HepG2 (cell line): ENCODE measurements around the gene FOXG1. TPM values are rescaled to one million over a fixed set of nuclear protein-coding genes. Genes with fewer than 3 reads are reported as not detected.

Experiments
- ATAC-seq: fragments of 200-7000 bp; cut with Tn5 transposase; 3 replicates; pipeline ENCODE4 v1.9.1; 2020; ENCODE audit warnings: mild to moderate bottlenecking, moderate library complexity
- BruUV-seq: library from RNA; stranded (reverse); fragments of 400-500 nt; replicated peaks from 2 replicates; lab custom pipeline; 2021; lab: Mats Ljungman, UMichigan
- CTCF ChIA-PET: fragments of 300-600 bp; formaldehyde crosslinking; extraction: SDS; loops from one replicate; lab custom pipeline; 2021; ENCODE audit warnings: low total read pairs, inconsistent platforms, low intra/inter-chr PET ratio; lab: Yijun Ruan, JAX
- POLR2A ChIA-PET: fragments of 350-600 bp; sonication (Branson Sonifier 250); formaldehyde crosslinking; loops from one replicate; lab custom pipeline; 2020; ENCODE audit warnings: antibody characterized with exemption, inconsistent platforms; lab: Yijun Ruan, JAX
- DNase-seq: peaks from one replicate; pipeline ENCODE4 v3.0.0-alpha.2; 2015; ENCODE audit warnings: low spot score
- FAIRE-seq: peaks from 3 replicates; lab custom pipeline; 2011; peaks lifted over from hg19 to GRCh38; lab: Jason Lieb, UNC
- H2AFZ ChIP-seq: one replicate; pipeline ENCODE4 v1.6.1; 2011; ENCODE audit warnings: low read length, inconsistent platforms
- H3K27ac ChIP-seq: fragments of 300-600 bp; 3 replicates; pipeline ENCODE4 v1.8.0; 2011; ENCODE audit warnings: mixed run types, mild to moderate bottlenecking, mixed read lengths, low read length, inconsistent platforms; ENCODE audit not compliant: insufficient read depth; ENCODE audit errors: extremely low read length
- H3K27me3 ChIP-seq, 2 experiments: fragments of 200-600 bp in 1 of 2; 2 replicates in 1 of 2; 3 replicates in 1 of 2; pipeline versions ENCODE4 v1.6.0 to v1.8.0; 2011; ENCODE audit warnings: low read length in 2 of 2, mild to moderate bottlenecking in 2 of 2, moderate library complexity in 2 of 2, inconsistent platforms in 1 of 2; ENCODE audit not compliant: insufficient read depth in 2 of 2, control insufficient read depth in 1 of 2
- H3K36me3 ChIP-seq, 2 experiments: fragments of 200-600 bp in 1 of 2; replicated peaks in 1 of 2; 2 replicates in 1 of 2; 3 replicates in 1 of 2; pipeline versions ENCODE4 v1.5.1 to v1.8.0; 2011; ENCODE audit warnings: low read length in 2 of 2, inconsistent platforms in 1 of 2; ENCODE audit not compliant: insufficient read depth in 2 of 2, control insufficient read depth in 1 of 2
- H3K4me1 ChIP-seq: 2 replicates; pipeline ENCODE4 v1.5.1; 2012; ENCODE audit warnings: low read length, inconsistent platforms; ENCODE audit not compliant: insufficient read depth
- H3K4me2 ChIP-seq: 2 replicates; pipeline ENCODE4 v1.6.0; 2011; ENCODE audit warnings: low read depth, low read length, inconsistent platforms
- H3K4me3 ChIP-seq, 3 experiments: fragments of 200-600 bp in 1 of 3; sonication (generic), shearing (Covaris generic) in 1 of 3; replicated peaks in 1 of 3; 2 replicates each; pipeline ENCODE4 v1.5.1; 2011 to 2016; ENCODE audit warnings: low read length in 3 of 3, inconsistent platforms in 2 of 3, low read depth in 2 of 3, mild to moderate bottlenecking in 2 of 3, control low read depth in 1 of 3, mixed read lengths in 1 of 3; ENCODE audit not compliant: insufficient read depth in 1 of 3
- H3K79me2 ChIP-seq: one replicate; pipeline ENCODE4 v1.6.1; 2011; ENCODE audit warnings: low read length, inconsistent platforms; ENCODE audit not compliant: insufficient read depth
- H3K9ac ChIP-seq: 2 replicates; pipeline ENCODE4 v1.6.0; 2011; ENCODE audit warnings: mild to moderate bottlenecking, low read depth, low read length, inconsistent platforms; ENCODE audit not compliant: insufficient read depth
- H3K9me3 ChIP-seq: 2 replicates; pipeline ENCODE4 v1.5.1; 2012; ENCODE audit warnings: mild to moderate bottlenecking, low read length
- H4K20me1 ChIP-seq: 2 replicates; pipeline ENCODE4 v1.6.0; 2011; ENCODE audit warnings: inconsistent platforms, mild to moderate bottlenecking, low read length, moderate library complexity; ENCODE audit not compliant: insufficient read depth
- GTF3A ChIP-seq: sonication (generic); formaldehyde crosslinking; conservative IDR thresholded peaks from 2 replicates; pipeline ENCODE4 v1.4.0; 2020; ENCODE audit warnings: mild to moderate bottlenecking, missing genetic modification reagents
- IRF9 ChIP-seq: sonication (generic); formaldehyde crosslinking; IDR thresholded peaks from 2 replicates; pipeline ENCODE4 v1.8.0; 2022; ENCODE audit warnings: missing genetic modification reagents, mild to moderate bottlenecking, borderline replicate concordance
- KLF15 ChIP-seq: sonication (generic); formaldehyde crosslinking; IDR thresholded peaks from 2 replicates; pipeline ENCODE4 v1.8.1; 2023; ENCODE audit warnings: borderline replicate concordance, mild to moderate bottlenecking, inconsistent platforms, missing genetic modification reagents, mixed read lengths
- ZBTB20 ChIP-seq: sonication (generic); formaldehyde crosslinking; IDR thresholded peaks from 2 replicates; pipeline ENCODE4 v1.8.1; 2023; ENCODE audit warnings: missing genetic modification reagents, low read depth, mild to moderate bottlenecking, borderline replicate concordance
- ZSCAN12 ChIP-seq: sonication (generic); formaldehyde crosslinking; IDR thresholded peaks from 2 replicates; pipeline ENCODE4 v1.9.0; 2021; ENCODE audit warnings: mild to moderate bottlenecking, missing genetic modification reagents
- WGBS: methylation state at CpG from one replicate; pipeline ENCODE4 v1.1.6; 2017; ENCODE audit warnings: low lambda C conversion rate; 5-methylcytosine and 5-hydroxymethylcytosine counted together
- in situ Hi-C: cut with HindIII; loops from 2 replicates; pipeline ENCODE4 v1.10.0; 2017; ENCODE audit warnings: low pct_unique_long_range_greater_than_20kb; ENCODE audit not compliant: extremely low pct_ligation_motif_present
- intact Hi-C: fragments of 100-400 bp; cut with micrococcal nuclease; formaldehyde crosslinking; loops from one replicate; pipeline ENCODE4 v1.10.0; 2022; ENCODE audit not compliant: unreplicated experiment
- polyA plus RNA-seq, 8 experiments: library from polyadenylated mRNA; depleted of rRNA in 3 of 8; stranded (reverse) in 7 of 8; unstranded in 1 of 8; fragments of >200 nt; fragmentation: Illumina TruSeq in 4 of 8; extraction: Trizol in 4 of 8; gene quantifications; 2 replicates each; pipeline versions ENCODE4 v1.2.1 to v1.2.3, GENCODE V29; 2011 to 2016; ENCODE audit warnings: low read depth in 4 of 8, missing spikeins in 1 of 8, mixed read lengths in 1 of 8; ENCODE audit not compliant: insufficient read depth in 1 of 8
- total RNA-seq, 5 experiments: library from RNA; depleted of rRNA; stranded (reverse); fragments of >200 nt; fragmentation: Illumina TruSeq; extraction: Trizol; gene quantifications; 2 replicates each; pipeline ENCODE4 v1.2.3, GENCODE V29; 2016; ENCODE audit warnings: low read depth in 1 of 5
- TF ChIP-seq, protein P1 (sequence below): sonication (generic); formaldehyde crosslinking; IDR thresholded peaks from 2 replicates; pipeline ENCODE4 v1.4.0; 2020; ENCODE audit warnings: mild to moderate bottlenecking, missing genetic modification reagents
- TF ChIP-seq, protein P2 (sequence below): sonication (generic); formaldehyde crosslinking; IDR thresholded peaks from 2 replicates; pipeline ENCODE4 v1.5.0; 2020; ENCODE audit warnings: missing genetic modification reagents, mild to moderate bottlenecking, borderline replicate concordance
- TF ChIP-seq, protein P3 (sequence below): IDR thresholded peaks from 2 replicates; pipeline ENCODE4 v1.6.1; 2016; ENCODE audit warnings: low read depth

The FOXG1 gene
- total and polyA plus RNA-seq, 2 of the 13 experiments (the other 11 are each of a cell fraction or from before 2014, with no cell fraction given): not detected

DNA sequence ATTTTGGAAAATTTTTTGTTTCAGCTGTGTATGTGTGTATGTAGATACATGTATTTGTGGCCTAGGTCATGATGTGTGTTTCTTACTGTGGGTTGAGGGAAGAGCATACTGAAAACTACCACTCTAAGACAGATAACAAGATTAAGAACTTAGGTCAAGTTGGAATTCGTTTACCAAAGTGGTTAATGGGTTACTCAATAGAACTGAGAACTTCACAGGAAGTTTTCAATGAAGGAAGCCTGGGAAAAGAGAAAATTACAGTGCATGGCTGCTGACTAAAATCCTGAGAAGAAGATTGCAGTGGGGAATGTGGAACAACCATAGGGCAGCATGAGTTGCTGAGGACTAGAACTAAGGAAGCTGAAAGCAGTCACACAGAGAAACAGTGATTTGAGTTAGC lies 21.4 kb upstream of the FOXG1 start:
- Histone ChIP-seq H3K79me2 (no peaks in the 10 kb centered on the region), H3K36me3 (no peaks in the 10 kb centered on the region), H3K27ac (no peak overlapping the region), H3K4me2 (no peak overlapping the region), H3K27me3 (no peaks in the 10 kb centered on the region; a peak in 1 of 5 replicates), H4K20me1 (no peaks in the 10 kb centered on the region), H2AFZ (no peak overlapping the region), H3K4me1 (no peaks in the 10 kb centered on the region), H3K9me3 (no peaks in the 10 kb centered on the region; the same call in 1 of the 2 replicates), H3K4me3 (no peak overlapping the region), H3K9ac (no peak overlapping the region)
- CTCF ChIA-PET: no interaction called here
- intact Hi-C loops (no loop called here), in situ Hi-C loops (no loop called here)
- FAIRE-seq: no peak
- WGBS: 1% methylated on average over 1 of the region's 1 CpG
- no TSS peak for BruUV-seq
- no peak for DNase-seq
- no peak for TF ChIP-seq GTF3A (CRISPR knock-in tag)
- ATAC-seq: no peak
- POLR2A ChIA-PET: no interaction called here

DNA sequence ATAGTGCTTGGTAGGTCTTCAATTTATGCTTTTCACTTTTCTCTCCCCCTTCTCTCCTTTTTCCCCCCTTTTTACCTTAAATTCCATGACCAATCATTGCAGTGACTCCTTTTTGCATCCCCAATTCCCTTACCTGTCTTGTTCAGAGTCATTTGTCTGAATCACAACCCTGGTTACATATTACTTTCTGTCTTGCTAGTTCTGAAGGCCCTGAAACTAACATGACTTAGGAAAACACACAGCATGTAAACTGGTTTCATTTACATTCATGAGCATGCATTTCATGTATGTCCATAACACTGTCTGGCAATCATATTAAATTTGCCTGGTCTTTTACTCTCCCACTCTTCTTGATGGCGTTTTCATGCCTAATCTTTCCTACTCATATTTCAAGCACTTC lies 20.3 kb upstream of the FOXG1 start:
- CTCF ChIA-PET: no interaction called here
- in situ Hi-C loops (no loop called here), intact Hi-C loops (no loop called here)
- Histone ChIP-seq H3K36me3 (no peaks in the 10 kb centered on the region), H3K4me2 (no peak overlapping the region), H3K4me1 (no peaks in the 10 kb centered on the region), H2AFZ (no peak overlapping the region), H3K4me3 (no peak overlapping the region), H3K27me3 (no peaks in the 10 kb centered on the region; a peak in 1 of 5 replicates), H3K79me2 (no peaks in the 10 kb centered on the region), H4K20me1 (no peaks in the 10 kb centered on the region), H3K9me3 (no peaks in the 10 kb centered on the region; the same call in 1 of the 2 replicates), H3K27ac (no peak overlapping the region), H3K9ac (no peak overlapping the region)
- BruUV-seq: no TSS peak
- POLR2A ChIA-PET: no interaction called here
- no peak for DNase-seq
- WGBS: 0% methylated on average over 1 of the region's 1 CpG
- ATAC-seq: no peak
- no peak for FAIRE-seq
- TF ChIP-seq, protein P1, sequence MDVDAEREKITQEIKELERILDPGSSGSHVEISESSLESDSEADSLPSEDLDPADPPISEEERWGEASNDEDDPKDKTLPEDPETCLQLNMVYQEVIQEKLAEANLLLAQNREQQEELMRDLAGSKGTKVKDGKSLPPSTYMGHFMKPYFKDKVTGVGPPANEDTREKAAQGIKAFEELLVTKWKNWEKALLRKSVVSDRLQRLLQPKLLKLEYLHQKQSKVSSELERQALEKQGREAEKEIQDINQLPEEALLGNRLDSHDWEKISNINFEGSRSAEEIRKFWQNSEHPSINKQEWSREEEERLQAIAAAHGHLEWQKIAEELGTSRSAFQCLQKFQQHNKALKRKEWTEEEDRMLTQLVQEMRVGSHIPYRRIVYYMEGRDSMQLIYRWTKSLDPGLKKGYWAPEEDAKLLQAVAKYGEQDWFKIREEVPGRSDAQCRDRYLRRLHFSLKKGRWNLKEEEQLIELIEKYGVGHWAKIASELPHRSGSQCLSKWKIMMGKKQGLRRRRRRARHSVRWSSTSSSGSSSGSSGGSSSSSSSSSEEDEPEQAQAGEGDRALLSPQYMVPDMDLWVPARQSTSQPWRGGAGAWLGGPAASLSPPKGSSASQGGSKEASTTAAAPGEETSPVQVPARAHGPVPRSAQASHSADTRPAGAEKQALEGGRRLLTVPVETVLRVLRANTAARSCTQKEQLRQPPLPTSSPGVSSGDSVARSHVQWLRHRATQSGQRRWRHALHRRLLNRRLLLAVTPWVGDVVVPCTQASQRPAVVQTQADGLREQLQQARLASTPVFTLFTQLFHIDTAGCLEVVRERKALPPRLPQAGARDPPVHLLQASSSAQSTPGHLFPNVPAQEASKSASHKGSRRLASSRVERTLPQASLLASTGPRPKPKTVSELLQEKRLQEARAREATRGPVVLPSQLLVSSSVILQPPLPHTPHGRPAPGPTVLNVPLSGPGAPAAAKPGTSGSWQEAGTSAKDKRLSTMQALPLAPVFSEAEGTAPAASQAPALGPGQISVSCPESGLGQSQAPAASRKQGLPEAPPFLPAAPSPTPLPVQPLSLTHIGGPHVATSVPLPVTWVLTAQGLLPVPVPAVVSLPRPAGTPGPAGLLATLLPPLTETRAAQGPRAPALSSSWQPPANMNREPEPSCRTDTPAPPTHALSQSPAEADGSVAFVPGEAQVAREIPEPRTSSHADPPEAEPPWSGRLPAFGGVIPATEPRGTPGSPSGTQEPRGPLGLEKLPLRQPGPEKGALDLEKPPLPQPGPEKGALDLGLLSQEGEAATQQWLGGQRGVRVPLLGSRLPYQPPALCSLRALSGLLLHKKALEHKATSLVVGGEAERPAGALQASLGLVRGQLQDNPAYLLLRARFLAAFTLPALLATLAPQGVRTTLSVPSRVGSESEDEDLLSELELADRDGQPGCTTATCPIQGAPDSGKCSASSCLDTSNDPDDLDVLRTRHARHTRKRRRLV (CRISPR knock-in tag): no peak
- no peak for TF ChIP-seq ZBTB20 (CRISPR knock-in tag)
- TF ChIP-seq ZSCAN12: no peak
- TF ChIP-seq, protein P2, sequence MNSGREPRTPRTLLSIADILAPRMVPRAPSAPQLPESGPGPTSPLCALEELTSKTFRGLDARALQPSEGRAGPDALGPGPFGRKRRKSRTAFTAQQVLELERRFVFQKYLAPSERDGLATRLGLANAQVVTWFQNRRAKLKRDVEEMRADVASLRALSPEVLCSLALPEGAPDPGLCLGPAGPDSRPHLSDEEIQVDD: no peak
- TF ChIP-seq IRF9 (CRISPR knock-in tag): no peak
- TF ChIP-seq, protein P3, sequence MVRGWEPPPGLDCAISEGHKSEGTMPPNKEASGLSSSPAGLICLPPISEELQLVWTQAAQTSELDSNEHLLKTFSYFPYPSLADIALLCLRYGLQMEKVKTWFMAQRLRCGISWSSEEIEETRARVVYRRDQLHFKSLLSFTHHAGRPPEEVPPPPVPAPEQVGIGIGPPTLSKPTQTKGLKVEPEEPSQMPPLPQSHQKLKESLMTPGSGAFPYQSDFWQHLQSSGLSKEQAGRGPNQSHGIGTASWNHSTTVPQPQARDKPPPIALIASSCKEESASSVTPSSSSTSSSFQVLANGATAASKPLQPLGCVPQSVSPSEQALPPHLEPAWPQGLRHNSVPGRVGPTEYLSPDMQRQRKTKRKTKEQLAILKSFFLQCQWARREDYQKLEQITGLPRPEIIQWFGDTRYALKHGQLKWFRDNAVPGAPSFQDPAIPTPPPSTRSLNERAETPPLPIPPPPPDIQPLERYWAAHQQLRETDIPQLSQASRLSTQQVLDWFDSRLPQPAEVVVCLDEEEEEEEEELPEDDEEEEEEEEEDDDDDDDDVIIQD: no peak
- TF ChIP-seq KLF15 (CRISPR knock-in tag): no peak
